Measurements from ENCODE around the gene SLC23A2.

SLC23A2 gene

GRCh38 chr20:4962241-4962855 is 39.0 kb downstream of the SLC23A2 start:
- DNase-seq, result no peak

DNA sequence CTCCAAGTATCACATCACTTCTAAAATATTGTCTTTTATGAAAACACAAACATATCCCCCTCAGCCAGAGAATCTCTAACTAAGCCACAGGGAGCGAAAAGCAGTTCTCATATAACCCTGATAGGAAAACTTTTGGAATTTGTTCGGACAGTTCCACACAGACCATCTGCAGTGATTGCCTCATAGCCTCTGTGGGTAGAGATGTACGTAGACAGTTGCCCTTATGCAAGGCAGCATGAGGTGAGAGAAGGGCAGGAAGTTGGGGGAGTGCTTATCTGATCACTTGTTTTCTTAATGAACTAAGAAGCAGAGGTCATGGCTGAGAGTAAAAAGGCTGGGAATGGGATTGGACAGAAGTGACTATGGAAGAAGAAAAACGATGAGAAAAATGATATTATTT is 39.6 kb downstream of the SLC23A2 start:
- DNase-seq, result no peak

- no peak for DNase-seq
Observed at GRCh38 chr20:4959592-4959991, 41.7 kb downstream of the SLC23A2 start.

DNA sequence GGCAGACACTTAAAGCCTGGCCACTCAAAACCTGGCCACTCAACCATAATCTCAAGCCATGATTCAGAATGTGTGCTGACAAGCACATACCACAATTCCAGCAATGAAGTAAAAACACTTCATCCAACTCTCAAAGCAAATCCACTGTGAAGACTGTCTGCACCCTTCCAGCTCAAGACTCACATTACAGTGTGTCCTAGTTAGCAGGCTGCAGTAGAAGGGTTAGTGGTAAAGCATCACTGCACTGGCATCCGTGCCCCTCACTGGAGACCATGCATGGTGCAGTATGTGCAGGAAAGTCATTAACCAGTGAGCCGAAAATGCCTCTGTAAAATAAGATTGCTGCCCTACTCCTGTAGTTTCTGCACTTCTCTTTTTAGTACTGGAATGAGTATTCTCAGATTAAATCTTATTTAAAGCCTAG is 43.4 kb downstream of the SLC23A2 start:
- DNase-seq, result no peak

- no peak for DNase-seq
Observed at GRCh38 chr20:4957187-4957586, 44.1 kb downstream of the SLC23A2 start.

DNA sequence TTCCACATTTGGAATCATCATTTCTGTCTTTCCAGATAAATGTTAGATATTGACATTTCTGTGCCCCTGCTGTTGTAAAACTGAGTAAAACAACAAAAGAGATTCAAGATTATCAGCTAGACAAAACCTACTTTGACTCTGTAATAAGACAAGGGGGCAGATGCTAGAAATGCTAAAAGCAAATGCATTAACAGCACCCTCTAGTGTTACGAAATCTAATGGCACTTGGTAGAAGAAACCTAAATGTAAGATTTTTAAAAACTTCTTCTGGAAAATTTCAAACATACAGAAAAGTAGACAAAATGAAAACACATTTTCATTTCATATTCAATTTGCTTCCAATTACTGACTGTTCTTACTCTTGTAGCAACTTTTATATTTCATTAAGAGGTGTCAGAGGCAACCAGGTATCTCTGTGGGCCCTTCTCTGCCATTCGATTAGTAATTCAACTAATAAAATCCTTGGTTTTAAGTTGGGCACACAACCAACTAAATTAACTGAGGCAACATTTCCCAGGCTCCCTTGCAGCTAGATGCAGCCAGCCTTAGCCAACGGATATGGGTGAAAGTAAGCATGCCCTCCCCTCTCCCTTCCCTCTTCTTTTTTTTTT is 45.0 kb downstream of the SLC23A2 start:
- DNase-seq, result peak; percentile 48

DNA sequence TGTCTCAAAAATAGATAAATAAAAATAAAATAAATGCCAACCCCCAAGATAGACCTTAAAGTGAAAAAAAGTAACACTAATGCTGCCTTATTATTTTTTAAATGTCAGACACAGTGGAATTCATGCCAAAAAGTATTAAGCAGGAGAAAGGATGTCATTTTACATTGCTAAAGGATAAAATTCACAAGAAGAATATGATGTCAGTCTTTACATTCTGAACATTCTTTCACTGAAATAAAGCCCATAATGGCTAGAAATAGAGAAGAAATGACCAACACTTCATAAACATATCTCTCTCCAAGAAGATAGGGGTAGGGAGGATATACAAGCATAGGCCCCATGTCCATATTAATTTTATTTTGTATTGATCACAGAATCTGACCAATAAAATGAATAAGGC is 47.4 kb downstream of the SLC23A2 start:
- no peak for DNase-seq

DNA sequence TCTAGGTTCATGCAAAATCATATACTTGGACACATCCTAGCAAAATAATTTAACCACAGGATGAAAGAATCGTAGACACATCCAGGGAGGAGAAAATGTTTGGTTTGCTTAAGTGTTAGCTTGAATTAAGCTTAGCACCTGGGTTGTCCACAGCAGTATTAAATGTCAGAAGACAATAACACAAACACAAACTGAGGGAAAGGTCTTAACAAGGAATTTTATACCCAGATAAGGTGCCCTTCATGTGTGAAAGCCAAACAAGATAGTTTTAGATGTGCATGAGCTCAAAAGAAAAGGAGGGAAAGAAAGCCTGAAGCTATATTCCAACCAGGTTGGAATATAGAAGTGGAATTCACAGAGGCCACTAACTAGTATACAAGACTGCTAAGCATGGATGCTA is 49.1 kb downstream of the SLC23A2 start:
- no peak for DNase-seq

DNA sequence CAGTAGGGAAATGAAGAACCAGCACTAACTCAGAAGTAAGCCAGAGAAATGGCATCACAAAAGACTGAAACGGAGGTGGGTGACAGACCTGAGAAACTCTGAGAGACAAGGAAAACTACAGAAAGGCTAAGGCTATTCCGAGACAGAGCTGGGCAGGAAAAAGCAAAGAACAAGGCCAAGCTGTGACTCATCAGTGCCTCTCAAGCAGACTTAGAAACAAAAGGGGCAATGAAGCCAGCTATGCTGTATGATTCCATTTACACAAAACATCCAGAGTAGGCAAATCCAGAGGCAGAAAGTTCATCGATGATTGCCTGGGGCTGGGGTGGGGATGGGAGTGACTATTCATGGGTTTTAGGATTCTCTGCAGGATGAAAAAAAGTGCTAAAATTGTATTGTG is 50.0 kb downstream of the SLC23A2 start:
- no peak for DNase-seq

DNA sequence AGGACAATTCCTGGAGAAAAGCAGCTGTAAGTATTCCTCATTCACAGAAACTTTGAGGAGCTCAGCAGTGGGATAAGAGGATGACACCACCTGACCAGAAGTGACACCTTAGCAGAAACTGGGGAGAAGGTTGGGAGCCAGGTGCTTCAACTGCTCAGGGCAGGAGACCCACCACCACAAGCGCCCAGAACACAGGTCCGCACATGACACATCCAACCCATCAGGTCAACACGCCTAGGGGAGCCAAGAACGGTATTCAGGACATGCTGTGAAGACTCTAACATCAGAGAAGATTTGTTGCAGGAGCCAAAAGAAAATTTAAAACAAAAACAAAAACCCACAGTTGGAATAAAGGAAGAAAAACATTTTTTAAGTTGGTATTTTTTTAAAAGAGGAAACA is 50.5 kb downstream of the SLC23A2 start:
- DNase-seq, result no peak

- DNase-seq, result no peak
Observed at GRCh38 chr20:4950437-4950836, 50.9 kb downstream of the SLC23A2 start.

DNA sequence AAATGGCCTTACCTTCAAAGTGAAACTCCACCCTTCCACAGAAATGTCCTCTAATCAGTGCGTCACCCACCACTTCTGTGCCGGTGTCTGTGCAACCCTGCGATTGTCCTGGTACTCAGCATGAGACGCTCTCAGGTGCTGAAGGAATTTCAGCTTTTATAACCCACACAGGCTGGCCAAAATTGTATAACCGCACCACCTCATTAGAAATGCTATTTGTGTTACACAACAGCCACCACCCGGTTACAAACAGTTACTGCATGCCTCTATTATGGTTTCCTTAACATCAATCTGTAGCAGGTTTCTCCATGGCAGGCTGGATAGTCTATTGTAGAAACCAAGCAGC is 51.5 kb downstream of the SLC23A2 start:
- no peak for DNase-seq

GRCh38 chr20:4947817-4948559 is 53.3 kb downstream of the SLC23A2 start:
- no peak for DNase-seq

DNA sequence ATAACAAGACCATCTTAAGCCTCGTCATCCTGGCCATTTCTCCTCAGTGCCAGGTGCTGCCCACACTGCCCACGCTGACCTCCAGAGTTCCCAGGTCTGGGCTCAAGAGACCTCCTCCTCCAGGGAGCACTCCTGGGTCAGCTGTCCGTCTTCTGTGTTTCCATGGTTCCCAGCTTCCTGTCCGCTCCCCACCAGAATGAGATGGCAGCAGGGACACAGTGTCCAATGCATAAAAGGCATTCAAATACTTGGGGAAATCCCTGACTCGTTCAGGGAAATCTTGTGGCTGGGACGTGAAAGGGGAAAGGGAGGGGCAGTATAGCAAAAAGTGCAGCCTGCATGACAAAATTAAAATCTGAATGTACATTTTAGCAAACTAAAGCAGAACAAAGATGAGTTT is 54.3 kb downstream of the SLC23A2 start:
- DNase-seq, result no peak

DNA sequence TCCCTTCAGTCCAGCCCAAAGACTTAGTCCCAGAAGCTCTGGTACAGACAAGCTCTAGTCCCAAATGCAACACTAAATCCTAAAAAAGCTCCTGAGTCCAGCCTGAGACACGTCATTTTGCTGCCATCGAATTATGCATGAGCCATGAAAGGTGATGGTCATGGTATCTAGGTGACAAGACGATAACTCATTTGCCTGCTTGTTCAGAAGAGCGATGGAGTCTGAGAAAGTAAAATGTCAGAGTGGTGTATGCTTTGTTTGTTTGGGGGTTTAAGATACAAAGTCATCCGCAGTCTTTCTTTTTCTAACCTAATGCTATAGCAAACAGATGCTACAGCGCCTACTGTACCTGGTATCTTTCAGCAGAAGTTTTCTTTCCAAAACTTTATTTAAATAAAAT is 54.7 kb downstream of the SLC23A2 start:
- no peak for DNase-seq

GRCh38 chr20:4944518-4945313 is 56.6 kb downstream of the SLC23A2 start:
- DNase-seq, result no peak

DNA sequence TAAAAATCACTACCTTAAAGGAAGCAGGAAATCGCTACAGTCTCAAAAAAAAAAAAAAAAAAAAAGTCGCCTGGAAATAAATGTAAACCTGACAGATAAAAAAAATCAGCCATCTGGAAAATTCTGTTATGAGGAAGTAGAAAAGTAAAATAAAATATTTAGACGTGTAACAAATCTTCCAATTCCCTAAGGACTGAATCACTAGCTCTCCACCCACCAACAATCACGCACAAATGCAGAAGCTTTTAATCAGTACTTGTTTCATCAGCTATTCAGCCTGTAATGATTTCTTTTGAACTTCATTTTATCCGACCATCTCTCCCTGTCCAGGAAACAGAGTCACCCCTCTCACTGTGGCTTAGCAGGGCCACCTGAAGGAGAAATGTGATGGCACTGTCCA is 59.0 kb downstream of the SLC23A2 start:
- no peak for DNase-seq

DNA sequence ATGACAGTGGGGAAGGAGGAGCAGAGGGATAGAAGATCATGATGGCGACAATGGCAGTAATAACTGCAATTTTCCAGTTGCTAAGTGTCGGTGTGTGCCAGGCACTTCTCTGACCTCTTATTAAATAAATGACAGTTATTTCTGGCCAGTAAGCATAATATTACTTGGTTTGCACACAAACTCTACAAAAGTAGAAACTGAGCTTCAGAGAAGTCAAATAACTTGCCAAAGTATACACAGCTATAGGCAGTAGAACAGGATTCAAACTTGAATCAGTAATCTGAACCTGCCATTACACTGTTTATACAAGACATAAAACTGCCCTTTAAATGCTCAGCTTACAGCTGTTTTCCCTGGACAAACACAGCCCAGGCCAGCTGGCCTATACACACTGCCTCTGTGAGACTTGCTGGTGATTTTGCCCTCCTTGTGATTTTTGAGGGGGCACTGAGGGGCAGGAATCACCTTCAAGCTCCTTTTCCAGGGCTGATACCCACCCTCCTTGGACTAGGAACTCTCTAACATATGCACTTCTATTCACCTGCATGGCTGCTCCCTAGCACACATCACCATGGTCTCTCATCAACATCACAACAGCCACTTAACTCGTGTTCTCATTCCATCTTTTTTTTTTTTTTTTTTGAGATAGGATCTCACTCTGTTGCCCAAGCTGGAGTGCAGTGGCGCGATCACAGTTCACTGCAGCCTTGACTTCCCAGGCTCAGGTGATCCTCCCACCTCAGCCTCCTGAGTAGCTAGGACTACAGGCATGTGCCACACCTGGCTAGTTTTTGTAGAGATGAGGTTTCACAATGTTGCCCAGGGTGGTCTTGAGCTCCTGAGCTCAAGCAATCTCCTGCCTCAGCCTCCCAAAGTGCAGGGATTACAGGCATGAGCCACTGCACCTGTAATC is 63.6 kb downstream of the SLC23A2 start:
- DNase-seq, result peak; percentile 80

GRCh38 chr20:4936851-4937406 is 64.4 kb downstream of the SLC23A2 start:
- no peak for DNase-seq

DNA sequence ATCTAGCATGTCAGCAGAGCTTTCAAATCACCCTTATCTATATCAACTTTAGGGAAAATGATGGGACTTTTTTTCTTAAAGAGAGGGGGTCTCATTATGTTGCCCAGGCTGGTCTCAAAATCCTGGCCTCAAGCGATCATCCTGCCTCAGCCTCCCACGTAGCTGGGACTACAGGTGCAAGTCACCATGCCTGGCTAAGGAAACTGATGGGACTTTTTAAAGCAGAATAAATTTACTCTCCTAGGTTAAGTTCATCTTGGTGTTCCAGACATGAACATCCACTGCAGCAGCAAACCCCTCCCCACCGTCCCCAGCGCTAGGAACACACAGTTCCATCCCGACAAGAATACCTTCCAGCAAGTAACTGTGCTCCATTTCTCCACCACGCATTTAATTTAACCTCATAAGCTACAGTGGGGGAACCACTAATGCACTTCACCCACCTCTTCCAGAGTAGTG is 64.9 kb downstream of the SLC23A2 start:
- no peak for DNase-seq

- DNase-seq, result no peak
Observed at GRCh38 chr20:4932061-4932460, 69.2 kb downstream of the SLC23A2 start.
